Mesodermal cell (in vitro differentiated cells): ENCODE measurements around the gene DEPDC5.

Source experiments
- H3K27ac ChIP-seq: 2 replicates; pipeline ENCODE4 v1.7.0; 2013; ENCODE audit warnings: mild to moderate bottlenecking, low read depth, low read length, moderate library complexity; ENCODE audit not compliant: severe bottlenecking
- H3K36me3 ChIP-seq: 2 replicates; pipeline ENCODE4 v1.7.1; 2013; ENCODE audit warnings: mild to moderate bottlenecking, low read length, moderate library complexity; ENCODE audit not compliant: control insufficient read depth, insufficient read depth
- H3K4me1 ChIP-seq: one replicate; pipeline ENCODE4 v1.7.1; 2013; ENCODE audit warnings: mild to moderate bottlenecking, low read length; ENCODE audit not compliant: insufficient read depth, control insufficient read depth, poor library complexity, severe bottlenecking
- H3K4me3 ChIP-seq: 2 replicates; pipeline ENCODE4 v1.7.0; 2013; ENCODE audit warnings: low read length, control low read depth, mild to moderate bottlenecking; ENCODE audit not compliant: insufficient read depth, poor library complexity, severe bottlenecking; ENCODE audit errors: extremely low read depth
- H3K9me3 ChIP-seq: 2 replicates; pipeline ENCODE4 v1.7.1; 2013; ENCODE audit warnings: mild to moderate bottlenecking, low read length, moderate library complexity; ENCODE audit not compliant: control insufficient read depth
- WGBS, 2 experiments: methylation state at CpG; one replicate each; pipeline ENCODE4 v1.1.5; 2013; ENCODE audit warnings: missing lambda C conversion rate in 2 of 2; ENCODE audit not compliant: insufficient coverage in 2 of 2; 5-methylcytosine and 5-hydroxymethylcytosine counted together

DEPDC5 gene

DNA sequence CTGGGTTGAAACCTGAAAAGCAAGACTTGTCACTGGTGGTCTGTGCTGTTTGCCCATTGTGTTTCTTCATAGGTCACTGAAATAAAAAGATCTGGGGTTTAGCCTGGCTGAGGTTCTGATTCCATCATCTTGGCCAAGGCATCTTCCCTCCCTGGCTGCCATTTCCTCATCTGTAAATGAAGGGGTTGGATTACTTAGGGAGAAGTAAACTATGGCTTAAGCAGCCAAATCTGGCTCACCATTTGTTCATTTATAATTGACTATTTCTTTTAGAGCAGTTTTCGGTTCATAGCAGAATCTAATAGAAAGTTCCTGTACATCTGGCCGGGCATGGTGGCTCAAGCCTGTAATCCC is 138.2 kb downstream of the DEPDC5 start:
- no peak overlapping the region for H3K4me3 ChIP-seq
- peaks cover 12% of the 10 kb centered on the region for H3K36me3 ChIP-seq
- H3K27ac ChIP-seq: no peak overlapping the region
- 77 to 92% methylated on average over 2 of the region's 2 CpGs for WGBS, 2 experiments
- H3K4me1 ChIP-seq: peaks cover under 1% of the 10 kb centered on the region
- no peaks in the 10 kb centered on the region for H3K9me3 ChIP-seq

DNA sequence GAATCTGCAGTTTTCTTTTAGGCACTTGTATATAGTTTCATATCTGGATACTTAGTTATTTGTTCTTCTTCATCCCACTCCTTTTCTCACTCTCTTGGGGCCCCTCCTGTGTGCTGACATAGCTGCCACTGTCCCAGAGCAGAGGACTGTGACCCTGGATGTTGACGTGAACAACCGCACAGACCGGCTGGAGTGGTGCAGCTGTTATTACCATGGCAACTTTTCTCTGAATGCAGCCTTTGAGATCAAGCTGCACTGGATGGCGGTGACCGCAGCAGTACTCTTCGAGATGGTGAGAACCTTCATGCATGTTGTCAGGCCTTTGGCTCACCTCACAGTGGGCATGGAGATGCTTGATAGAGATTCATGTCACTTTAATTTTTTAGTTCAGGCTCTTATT is 139.6 kb downstream of the DEPDC5 start:
- Histone ChIP-seq H3K9me3 (no peaks in the 10 kb centered on the region), H3K27ac (no peak overlapping the region)

DNA sequence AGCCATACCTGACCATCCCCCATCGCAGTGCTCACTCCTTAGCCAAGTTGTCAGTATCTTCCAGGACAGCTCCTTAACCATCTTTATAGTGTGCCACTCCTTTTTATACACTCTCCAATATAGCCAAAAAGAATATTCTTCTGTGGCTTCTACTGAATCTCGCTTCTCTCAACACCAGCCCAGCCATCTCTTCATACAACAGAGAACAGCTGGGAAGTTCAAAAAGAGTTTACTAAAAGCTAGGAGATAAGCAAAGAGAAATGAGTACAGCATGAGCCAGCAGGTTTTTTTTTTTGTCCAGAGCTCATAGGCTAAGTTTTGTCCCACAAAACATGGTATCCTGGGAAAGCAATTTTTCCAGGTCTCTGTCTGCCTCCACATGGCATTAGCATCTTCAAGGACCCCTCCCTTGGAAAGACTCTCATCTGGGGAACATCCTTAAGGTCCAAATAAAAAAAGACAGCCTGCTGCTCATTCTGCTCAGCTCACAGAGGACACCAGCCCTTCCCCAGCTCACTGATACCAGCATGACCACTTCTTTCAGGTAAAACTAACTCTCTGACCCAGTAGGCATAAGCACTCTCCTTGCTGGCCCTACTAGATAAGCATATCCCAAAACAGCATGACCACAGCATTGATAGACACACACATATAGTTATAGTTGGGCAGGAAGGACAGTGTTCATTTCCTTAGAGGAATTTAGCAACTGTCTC is 141.7 kb downstream of the DEPDC5 start:
- H3K27ac ChIP-seq: no peak overlapping the region
- 87 to 100% methylated on average over 1 of the region's 2 CpGs for WGBS, 2 experiments
- H3K4me1 ChIP-seq: peaks cover 16% of the 10 kb centered on the region

More for the DNA sequence above, 139.6 kb downstream of the DEPDC5 start:
- H3K4me1 ChIP-seq: peaks cover 12% of the 10 kb centered on the region
- peaks cover 17% of the 10 kb centered on the region for H3K36me3 ChIP-seq
- no peak overlapping the region for H3K4me3 ChIP-seq
- 86 to 92% methylated on average over 3 to 6 of the region's 6 CpGs for WGBS, 2 experiments

DNA sequence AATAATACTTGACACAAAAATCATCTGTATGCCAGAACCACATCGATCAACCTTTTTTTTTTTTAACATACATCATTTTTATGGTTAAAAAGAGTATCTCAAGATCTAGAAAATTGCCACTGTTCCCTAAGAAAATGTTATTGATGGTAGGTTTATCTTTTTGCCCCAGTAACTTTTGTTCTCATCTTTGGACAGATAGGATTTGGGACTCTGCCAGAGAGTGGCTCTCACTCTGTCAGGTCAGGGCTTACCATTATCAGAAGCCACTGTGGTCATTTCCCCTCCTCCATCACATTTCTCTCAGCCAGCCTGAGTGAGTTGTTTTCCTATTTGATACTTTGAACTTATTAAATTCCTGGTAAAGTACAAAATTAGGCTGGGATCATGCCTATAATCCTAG is 142.7 kb downstream of the DEPDC5 start:
- no peaks in the 10 kb centered on the region for H3K9me3 ChIP-seq
- H3K36me3 ChIP-seq: peaks cover 14% of the 10 kb centered on the region
- H3K4me3 ChIP-seq: no peak overlapping the region
- WGBS, 2 experiments: no CpG with 5 or more reads among the region's 1 CpG
- H3K4me1 ChIP-seq: peaks cover 22% of the 10 kb centered on the region
- no peak overlapping the region for H3K27ac ChIP-seq

More for the DNA sequence above, 141.7 kb downstream of the DEPDC5 start:
- Histone ChIP-seq H3K36me3 (peaks cover 14% of the 10 kb centered on the region), H3K9me3 (no peaks in the 10 kb centered on the region), H3K4me3 (no peak overlapping the region)

DNA sequence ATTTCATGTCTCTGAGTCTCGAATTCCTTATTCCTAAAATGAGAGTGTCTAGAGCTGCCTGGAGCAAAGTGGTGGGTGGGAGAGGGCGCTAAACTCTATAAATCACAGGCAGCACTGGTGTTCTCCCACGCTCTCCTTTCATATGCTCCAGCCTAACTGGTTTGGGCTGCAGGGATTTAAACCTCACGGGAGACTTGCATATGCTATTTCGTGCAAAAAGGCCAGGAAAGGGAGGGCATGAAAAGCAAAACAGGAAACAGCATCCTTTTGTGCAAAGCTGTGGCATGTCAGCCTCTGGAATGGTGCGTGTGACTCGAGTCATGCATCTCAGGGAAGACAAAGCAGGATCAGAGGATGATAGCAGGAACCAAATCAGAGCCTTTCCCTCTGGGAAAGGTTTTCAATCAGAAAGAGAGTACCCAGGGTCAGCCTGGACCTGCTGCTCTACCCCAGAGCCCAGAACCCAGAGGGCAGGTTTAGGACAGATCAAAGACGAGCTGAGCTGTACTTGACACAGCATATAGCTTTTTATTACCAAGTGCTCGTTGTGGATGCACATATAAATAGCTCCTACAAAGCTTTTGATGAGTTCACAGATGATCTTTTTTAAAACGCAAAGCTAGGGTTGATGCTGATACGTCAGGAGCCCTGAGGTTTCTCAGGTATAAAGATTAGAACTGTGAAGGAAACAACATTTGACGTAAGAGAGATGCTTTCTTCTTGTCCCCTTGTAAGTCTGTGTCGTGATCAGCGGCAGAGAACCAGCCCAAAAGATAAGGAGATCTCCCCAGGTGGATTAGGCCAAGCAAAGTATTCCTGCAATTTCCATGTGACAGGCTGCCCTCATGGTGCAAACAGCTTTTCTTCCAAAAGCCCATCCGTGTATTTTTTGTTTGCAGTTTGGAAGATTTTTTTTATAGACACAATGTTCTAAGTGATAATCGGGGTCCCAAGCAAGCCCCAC is 144.3 kb downstream of the DEPDC5 start:
- 87 to 90% methylated on average over 12 to 14 of the region's 16 CpGs for WGBS, 2 experiments

DNA sequence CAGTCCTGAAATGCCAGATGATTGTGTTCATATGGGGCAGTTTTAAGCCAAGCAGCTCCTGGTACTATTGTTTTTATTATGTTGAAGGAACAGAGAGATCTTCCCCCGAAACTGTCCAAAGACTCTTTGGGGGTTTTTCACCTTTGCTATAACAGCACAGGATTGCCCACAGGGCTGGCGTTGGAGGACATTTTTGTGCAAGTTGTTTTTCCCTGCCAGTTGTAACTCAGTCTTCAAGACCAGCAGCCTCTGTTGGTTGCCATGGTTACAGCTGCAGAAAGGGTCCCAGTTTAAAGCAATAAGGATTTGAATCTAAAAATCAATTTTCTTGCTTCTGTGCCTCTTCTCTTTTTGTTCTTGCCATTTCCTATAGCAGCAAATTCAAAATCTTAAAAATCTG is 145.1 kb downstream of the DEPDC5 start:
- WGBS, 2 experiments: 89 to 100% methylated on average over 1 to 2 of the region's 2 CpGs
- no peak overlapping the region for H3K4me3 ChIP-seq
- no peaks in the 10 kb centered on the region for H3K9me3 ChIP-seq
- peaks cover 22% of the 10 kb centered on the region for H3K4me1 ChIP-seq
- peaks cover 9% of the 10 kb centered on the region for H3K36me3 ChIP-seq
- no peak overlapping the region for H3K27ac ChIP-seq

More for the DNA sequence above, 144.3 kb downstream of the DEPDC5 start:
- Histone ChIP-seq H3K27ac (peak overlapping the region; percentile 41), H3K4me1 (peaks cover 22% of the 10 kb centered on the region), H3K36me3 (peaks cover 9% of the 10 kb centered on the region), H3K9me3 (no peaks in the 10 kb centered on the region), H3K4me3 (no peak overlapping the region)

DNA sequence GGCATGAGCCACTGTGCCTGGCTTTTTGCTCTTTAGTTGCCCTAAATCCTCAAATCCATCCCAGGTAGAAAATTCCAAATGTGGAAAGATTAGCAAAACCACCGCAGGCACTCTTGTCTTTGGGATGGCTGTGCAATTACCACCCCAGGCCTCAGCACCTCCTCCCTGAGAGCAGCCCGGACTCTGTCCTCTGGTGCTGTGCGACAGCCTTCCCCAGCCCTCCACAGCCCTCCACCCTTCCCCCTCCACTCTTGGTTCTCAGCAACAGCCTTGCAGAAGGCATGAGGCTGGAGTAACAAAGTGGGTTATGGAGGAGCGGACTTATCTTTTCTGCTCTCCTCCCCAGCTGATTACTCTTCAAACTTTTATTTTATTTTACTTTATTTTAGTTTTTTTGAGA is 145.8 kb downstream of the DEPDC5 start:
- no peak overlapping the region for H3K27ac ChIP-seq

DNA sequence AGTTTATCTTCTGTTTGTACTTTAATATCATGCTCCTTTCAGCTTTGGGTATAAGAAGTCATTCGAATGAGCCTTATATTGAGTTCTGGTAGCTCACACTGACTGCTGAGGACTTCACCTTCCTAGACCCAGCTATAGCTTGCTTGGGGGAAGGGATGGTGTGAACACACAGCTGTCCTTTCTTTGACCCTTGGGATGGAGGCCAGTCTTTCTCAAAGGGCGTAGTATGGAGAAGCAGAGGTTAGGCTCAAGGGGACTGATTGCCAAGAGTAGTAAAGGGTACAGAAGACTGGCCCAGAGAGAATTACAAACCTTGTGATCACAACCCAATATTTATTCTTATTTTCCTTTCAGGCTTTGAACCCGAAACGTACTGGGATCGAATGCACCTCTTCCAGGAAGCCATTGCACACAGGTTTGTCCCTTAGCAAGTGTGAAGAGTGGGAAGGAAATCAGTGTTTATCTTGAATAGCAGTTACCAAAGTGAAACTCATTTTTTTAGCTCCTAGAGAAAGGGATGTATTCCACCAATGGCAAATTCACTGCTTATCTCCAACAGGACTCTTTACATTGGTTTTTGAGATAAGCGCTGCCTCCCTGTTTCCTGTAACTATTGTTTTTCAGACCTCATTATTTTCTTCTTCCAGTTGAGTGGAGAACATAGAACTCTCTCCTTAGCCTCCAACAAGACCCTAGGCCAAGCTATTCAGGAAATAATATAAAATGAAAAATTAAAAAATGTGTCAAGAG is 147.7 kb downstream of the DEPDC5 start:
- Histone ChIP-seq H3K27ac (no peak overlapping the region), H3K9me3 (no peaks in the 10 kb centered on the region), H3K4me3 (no peak overlapping the region), H3K36me3 (peaks cover 16% of the 10 kb centered on the region), H3K4me1 (peaks cover 22% of the 10 kb centered on the region)
- 76 to 92% methylated on average over 2 to 5 of the region's 6 CpGs for WGBS, 2 experiments

More for the DNA sequence above, 145.8 kb downstream of the DEPDC5 start:
- peaks cover 12% of the 10 kb centered on the region for H3K36me3 ChIP-seq
- 83 to 100% methylated on average over 1 to 3 of the region's 4 CpGs for WGBS, 2 experiments
- H3K9me3 ChIP-seq: no peaks in the 10 kb centered on the region
- H3K4me3 ChIP-seq: no peak overlapping the region
- peaks cover 22% of the 10 kb centered on the region for H3K4me1 ChIP-seq

DNA sequence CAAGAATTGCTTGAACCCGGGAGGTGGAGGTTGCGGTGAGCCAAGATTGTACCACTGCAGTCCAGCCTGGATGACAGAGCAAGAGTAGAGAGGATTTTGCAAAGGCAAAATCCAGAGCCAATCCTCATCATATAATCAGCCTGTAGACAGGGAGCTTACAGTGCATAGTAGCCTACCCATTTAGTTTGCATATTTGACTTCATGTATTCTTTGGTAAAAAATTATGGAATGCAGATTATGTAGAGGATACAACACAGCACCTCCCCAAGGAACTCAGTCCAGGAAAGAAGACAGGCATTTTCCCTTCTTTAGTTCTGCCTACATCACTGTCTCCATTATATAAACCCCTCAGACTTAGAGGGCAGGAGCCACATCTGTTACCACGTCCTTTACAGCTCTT is 150.8 kb downstream of the DEPDC5 start:
- 100% methylated on average over 1 of the region's 3 CpGs for WGBS, 2 experiments
- Histone ChIP-seq H3K4me1 (peaks cover 5% of the 10 kb centered on the region), H3K27ac (no peak overlapping the region), H3K4me3 (no peak overlapping the region), H3K36me3 (peaks cover 17% of the 10 kb centered on the region), H3K9me3 (no peaks in the 10 kb centered on the region)

DNA sequence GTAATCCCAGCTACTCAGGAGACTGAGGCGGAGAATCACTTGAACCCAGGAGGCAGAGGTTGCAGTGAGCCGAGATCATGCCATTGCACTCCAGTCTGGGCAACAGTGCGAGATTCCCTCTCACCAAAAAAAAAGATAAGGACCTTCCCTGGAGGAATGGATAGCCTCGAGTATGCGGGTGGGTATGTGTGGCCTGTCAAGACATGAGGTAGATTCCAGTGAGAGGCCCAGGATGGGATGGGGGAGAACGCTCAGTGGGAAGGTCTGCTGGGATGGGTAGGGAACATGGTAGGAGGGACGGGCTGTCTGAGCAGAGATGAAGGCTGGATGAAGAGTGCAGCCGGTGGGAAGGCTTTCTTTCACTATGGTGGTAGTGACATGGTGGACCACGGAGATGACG is 151.5 kb downstream of the DEPDC5 start:
- Histone ChIP-seq H3K4me3 (no peak overlapping the region), H3K9me3 (no peaks in the 10 kb centered on the region), H3K36me3 (peaks cover 22% of the 10 kb centered on the region), H3K27ac (no peak overlapping the region), H3K4me1 (peaks cover 5% of the 10 kb centered on the region)
- 90 to 97% methylated on average over 9 to 10 of the region's 10 CpGs for WGBS, 2 experiments
